ENCODE measurements around the gene NTPCR. TPM values are rescaled to one million over a fixed set of nuclear protein-coding genes. Genes with fewer than 3 reads are reported as not detected.

The NTPCR gene
- total RNA-seq, 1 experiment from 2014 or later, result 49.1 TPM

DNA sequence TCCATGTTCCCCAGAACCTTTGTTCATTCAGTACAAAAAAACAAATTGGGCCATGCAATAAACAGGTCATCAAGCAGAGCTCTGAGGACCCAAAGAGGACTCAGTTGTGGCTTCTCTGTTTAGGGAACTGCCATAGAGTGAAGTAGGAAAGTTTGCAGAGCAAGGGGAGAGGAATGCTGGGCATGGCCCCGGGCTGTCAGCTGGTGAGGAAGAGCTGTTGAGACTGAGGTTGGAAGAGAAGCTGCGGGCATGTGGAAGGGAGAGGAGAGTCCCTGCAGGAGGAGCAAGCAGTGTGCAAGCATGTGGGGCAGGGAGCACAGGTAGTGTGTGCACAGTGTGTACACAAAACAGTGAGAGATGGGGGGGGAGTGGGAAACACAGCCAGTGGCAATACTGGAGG is 71.8 kb downstream of the NTPCR start:
- ChIA-PET CTCF (interaction anchor here (0.7 kb wide), 1 partner anchor 38 kb away, joined by 3 read pairs; no protein-coding TSS in a partner anchor), POLR2A (no interaction called here)
- no TSS peak for BruUV-seq (replicated peaks)
- Mint-ChIP-seq H3K27me3 (ENCODE audit: insufficient read depth, unreplicated experiment) (peaks cover 7% of the 10 kb centered on the region), H3K4me3 (ENCODE audit: unreplicated experiment) (no peak overlapping the region), H3K36me3 (ENCODE audit: insufficient read depth, unreplicated experiment) (peaks cover 6% of the 10 kb centered on the region), H3K4me1 (ENCODE audit: low read depth, unreplicated experiment) (peaks cover 36% of the 10 kb centered on the region), H3K27ac (ENCODE audit: unreplicated experiment) (no peak overlapping the region), H3K9me3 (ENCODE audit: unreplicated experiment) (no peaks in the 10 kb centered on the region)
- intact Hi-C loops (cut with micrococcal nuclease; ENCODE audit: unreplicated experiment), result no loop called here
- TF ChIP-seq, protein P1, sequence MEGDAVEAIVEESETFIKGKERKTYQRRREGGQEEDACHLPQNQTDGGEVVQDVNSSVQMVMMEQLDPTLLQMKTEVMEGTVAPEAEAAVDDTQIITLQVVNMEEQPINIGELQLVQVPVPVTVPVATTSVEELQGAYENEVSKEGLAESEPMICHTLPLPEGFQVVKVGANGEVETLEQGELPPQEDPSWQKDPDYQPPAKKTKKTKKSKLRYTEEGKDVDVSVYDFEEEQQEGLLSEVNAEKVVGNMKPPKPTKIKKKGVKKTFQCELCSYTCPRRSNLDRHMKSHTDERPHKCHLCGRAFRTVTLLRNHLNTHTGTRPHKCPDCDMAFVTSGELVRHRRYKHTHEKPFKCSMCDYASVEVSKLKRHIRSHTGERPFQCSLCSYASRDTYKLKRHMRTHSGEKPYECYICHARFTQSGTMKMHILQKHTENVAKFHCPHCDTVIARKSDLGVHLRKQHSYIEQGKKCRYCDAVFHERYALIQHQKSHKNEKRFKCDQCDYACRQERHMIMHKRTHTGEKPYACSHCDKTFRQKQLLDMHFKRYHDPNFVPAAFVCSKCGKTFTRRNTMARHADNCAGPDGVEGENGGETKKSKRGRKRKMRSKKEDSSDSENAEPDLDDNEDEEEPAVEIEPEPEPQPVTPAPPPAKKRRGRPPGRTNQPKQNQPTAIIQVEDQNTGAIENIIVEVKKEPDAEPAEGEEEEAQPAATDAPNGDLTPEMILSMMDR (IDR thresholded peaks at IDR 0.05; ENCODE audit: insufficient read depth in 1 of 2, low read depth in 1 of 2, low read length in 1 of 2, severe bottlenecking in 1 of 2, unreplicated experiment in 1 of 2), result no peak
- H3K27me3 ChIP-seq (replicated peaks; ENCODE audit: control insufficient read depth, insufficient read depth, low read length), result no peaks in the 10 kb centered on the region
- H3K9me3 ChIP-seq, result no peaks in the 10 kb centered on the region
- H3K4me3 ChIP-seq (ENCODE audit: low read depth, low read length), result no peak overlapping the region
- H3K4me1 ChIP-seq, result peaks cover 6% of the 10 kb centered on the region; the same call in 1 of the 2 replicates
- DNase-seq, result no peak
- no peaks in the 10 kb centered on the region for H3K36me3 ChIP-seq (ENCODE audit: control insufficient read depth, insufficient read depth, low read length)

- peaks cover 7% of the 10 kb centered on the region for H3K27me3 Mint-ChIP-seq (ENCODE audit: insufficient read depth, unreplicated experiment)
- TF ChIP-seq, protein P1 (IDR thresholded peaks at IDR 0.05; ENCODE audit: insufficient read depth in 1 of 2, low read depth in 1 of 2, low read length in 1 of 2, severe bottlenecking in 1 of 2, unreplicated experiment in 1 of 2), result no peak
- no peaks in the 10 kb centered on the region for H3K9me3 Mint-ChIP-seq (ENCODE audit: unreplicated experiment)
- H3K4me1 Mint-ChIP-seq (ENCODE audit: low read depth, unreplicated experiment), result peaks cover 35% of the 10 kb centered on the region
- intact Hi-C loops (cut with micrococcal nuclease; ENCODE audit: unreplicated experiment), result loop anchor here (2.0 kb wide), 1 partner anchor 73 kb away; the partner anchor contains the start of gene NTPCR
- no TSS peak for BruUV-seq (replicated peaks)
- no peak for DNase-seq
- Histone ChIP-seq H3K27me3 (replicated peaks; ENCODE audit: control insufficient read depth, insufficient read depth, low read length) (no peaks in the 10 kb centered on the region), H3K36me3 (ENCODE audit: control insufficient read depth, insufficient read depth, low read length) (no peaks in the 10 kb centered on the region), H3K9me3 (no peaks in the 10 kb centered on the region), H3K4me3 (ENCODE audit: low read depth, low read length) (no peak overlapping the region), H3K4me1 (peaks cover 6% of the 10 kb centered on the region; the same call in 1 of the 2 replicates)
- H3K27ac Mint-ChIP-seq (ENCODE audit: unreplicated experiment), result no peak overlapping the region
- ChIA-PET CTCF (interaction anchor here (1.0 to 1.9 kb wide), 2 partner anchors 11 to 395 kb away, joined by 5 to 7 read pairs; partner anchors contain the start of gene SIPA1L2), POLR2A (no interaction called here)
- H3K36me3 Mint-ChIP-seq (ENCODE audit: insufficient read depth, unreplicated experiment), result peaks cover 6% of the 10 kb centered on the region
- no peak overlapping the region for H3K4me3 Mint-ChIP-seq (ENCODE audit: unreplicated experiment)
These were observed 73.8 kb downstream of the NTPCR start for GRCh38 chr1:233024199-233024598.

GRCh38 chr1:233025157-233025556 is 74.7 kb downstream of the NTPCR start:
- intact Hi-C loops (cut with micrococcal nuclease; ENCODE audit: unreplicated experiment), result loop anchor here (1.0 to 5.0 kb wide), 6 partner anchors 29 to 395 kb away; partner anchors contain the start of genes NTPCR and SIPA1L2
- Mint-ChIP-seq H3K9me3 (ENCODE audit: unreplicated experiment) (no peaks in the 10 kb centered on the region), H3K27ac (ENCODE audit: unreplicated experiment) (no peak overlapping the region), H3K36me3 (ENCODE audit: insufficient read depth, unreplicated experiment) (peaks cover 6% of the 10 kb centered on the region), H3K27me3 (ENCODE audit: insufficient read depth, unreplicated experiment) (peaks cover 7% of the 10 kb centered on the region), H3K4me3 (ENCODE audit: unreplicated experiment) (no peak overlapping the region), H3K4me1 (ENCODE audit: low read depth, unreplicated experiment) (peaks cover 25% of the 10 kb centered on the region)
- DNase-seq, result peak; percentile 82 to 83
- POLR2A ChIA-PET, result interaction anchor here (0.7 kb wide), 1 partner anchor 13 kb away, joined by 3 read pairs; no protein-coding TSS in a partner anchor
- no peaks in the 10 kb centered on the region for H3K27me3 ChIP-seq (replicated peaks; ENCODE audit: control insufficient read depth, insufficient read depth, low read length)
- CTCF ChIA-PET, result interaction anchor here (1.0 to 1.9 kb wide), 3 partner anchors 10 to 395 kb away, joined by 3 to 7 read pairs (median 5); partner anchors contain the start of gene SIPA1L2
- no peak overlapping the region for H3K4me3 ChIP-seq (ENCODE audit: low read depth, low read length)
- H3K4me1 ChIP-seq, result peaks cover 6% of the 10 kb centered on the region; the same call in 1 of the 2 replicates
- H3K36me3 ChIP-seq (ENCODE audit: control insufficient read depth, insufficient read depth, low read length), result no peaks in the 10 kb centered on the region
- H3K9me3 ChIP-seq, result no peaks in the 10 kb centered on the region
- TF ChIP-seq, protein P1 (IDR thresholded peaks at IDR 0.05; ENCODE audit: insufficient read depth in 1 of 2, low read depth in 1 of 2, low read length in 1 of 2, severe bottlenecking in 1 of 2, unreplicated experiment in 1 of 2), result peak; percentile 74 to 94
- no TSS peak for BruUV-seq (replicated peaks)
